GM18507 (cell line): ENCODE results near the gene BUB3.

Experiments
- DNase-seq: peaks from one replicate; pipeline ENCODE4 v3.0.0; 2011; ENCODE audit warnings: low read depth; ENCODE audit not compliant: insufficient read length; ENCODE audit errors: extremely low spot score
- FAIRE-seq: peaks from 2 replicates; lab custom pipeline; 2011; peaks lifted over from hg19 to GRCh38; lab: Jason Lieb, UNC

The BUB3 gene

GRCh38 chr10:123187781-123188180 is 33.6 kb downstream of the BUB3 start:
- no peak for DNase-seq

GRCh38 chr10:123191886-123192285 is 37.7 kb downstream of the BUB3 start:
- no peak for DNase-seq
- FAIRE-seq = no peak

More at GRCh38 chr10:123187781-123188180, 33.6 kb downstream of the BUB3 start:
- FAIRE-seq = no peak

GRCh38 chr10:123194056-123194455 is 39.9 kb downstream of the BUB3 start:
- DNase-seq (no peak), FAIRE-seq (no peak)

- FAIRE-seq (no peak), DNase-seq (no peak)
These were observed 46.3 kb downstream of the BUB3 start for GRCh38 chr10:123200531-123200930.

GRCh38 chr10:123202506-123202905 is 48.3 kb downstream of the BUB3 start:
- DNase-seq = no peak
- no peak for FAIRE-seq

GRCh38 chr10:123203393-123204126 is 49.4 kb downstream of the BUB3 start:
- DNase-seq (no peak), FAIRE-seq (no peak)

GRCh38 chr10:123204127-123204461 is 49.9 kb downstream of the BUB3 start:
- DNase-seq (no peak), FAIRE-seq (no peak)

- FAIRE-seq (no peak), DNase-seq (no peak)
These were observed 50.8 kb downstream of the BUB3 start for GRCh38 chr10:123205041-123205440.

GRCh38 chr10:123212063-123212462 is 57.9 kb downstream of the BUB3 start:
- no peak for FAIRE-seq

GRCh38 chr10:123212640-123213039 is 58.4 kb downstream of the BUB3 start:
- FAIRE-seq (no peak), DNase-seq (no peak)

More at GRCh38 chr10:123212063-123212462, 57.9 kb downstream of the BUB3 start:
- no peak for DNase-seq

- FAIRE-seq = no peak
- no peak for DNase-seq
These were observed 59.0 kb downstream of the BUB3 start for GRCh38 chr10:123213192-123213591.
